HepG2 (cell line): ENCODE data around the gene IQCH. TPM values are rescaled to one million over a fixed set of nuclear protein-coding genes. Genes with fewer than 3 reads are reported as not detected.

Experiments
- ADNP ChIP-seq: sonication (generic); formaldehyde crosslinking; IDR thresholded peaks from 2 replicates; pipeline ENCODE4 v1.4.0; 2020; ENCODE audit warnings: missing genetic modification reagents
- ARHGAP35 ChIP-seq: sonication (generic); formaldehyde crosslinking; IDR thresholded peaks from 2 replicates; pipeline ENCODE4 v1.9.0; 2022; ENCODE audit warnings: mild to moderate bottlenecking, inconsistent platforms, moderate library complexity, missing genetic modification reagents, borderline replicate concordance
- BCL6 ChIP-seq: IDR thresholded peaks from 2 replicates; pipeline ENCODE4 v1.6.1; 2016; ENCODE audit warnings: missing genetic modification reagents, missing compliant biosample characterization
- EP300 ChIP-seq, 3 experiments: sonication (generic) in 1 of 3; formaldehyde crosslinking in 1 of 3; IDR thresholded peaks; 2 replicates each; pipeline versions ENCODE4 v1.5.1 to v1.6.1; 2011 to 2020; ENCODE audit warnings: low read depth in 2 of 3, low read length in 2 of 3, borderline replicate concordance in 1 of 3, improper control_type of control experiment in 1 of 3, mild to moderate bottlenecking in 1 of 3, missing genetic modification reagents in 1 of 3, moderate library complexity in 1 of 3
- FOXK2 ChIP-seq: fragments of 450-650 bp; IDR thresholded peaks from 2 replicates; pipeline ENCODE4 v1.6.1; 2016
- GFI1 ChIP-seq: sonication (generic); formaldehyde crosslinking; IDR thresholded peaks from 2 replicates; pipeline ENCODE4 v1.5.0; 2020; ENCODE audit warnings: missing genetic modification reagents, mild to moderate bottlenecking, borderline replicate concordance
- HOXA7 ChIP-seq: sonication (generic); formaldehyde crosslinking; IDR thresholded peaks from 2 replicates; pipeline ENCODE4 v1.8.1; 2022; ENCODE audit warnings: mild to moderate bottlenecking, missing genetic modification reagents, moderate library complexity
- IKZF4 ChIP-seq: sonication (generic); formaldehyde crosslinking; IDR thresholded peaks from 2 replicates; pipeline ENCODE4 v1.5.1; 2020; ENCODE audit warnings: borderline replicate concordance, mild to moderate bottlenecking, low read depth, missing genetic modification reagents; ENCODE audit errors: not compliant biosample characterization
- ISX ChIP-seq: sonication (generic); formaldehyde crosslinking; conservative IDR thresholded peaks from 2 replicates; pipeline ENCODE4 v1.5.0; 2020; ENCODE audit warnings: missing genetic modification reagents
- LCORL ChIP-seq, 2 experiments: fragments of 450-650 bp in 1 of 2; sonication (generic) in 1 of 2; formaldehyde crosslinking in 1 of 2; IDR thresholded peaks; 2 replicates each; pipeline versions ENCODE4 v1.5.0 to v1.6.1; 2017 to 2020; ENCODE audit warnings: antibody characterized with exemption in 1 of 2, missing genetic modification reagents in 1 of 2
- PRDM4 ChIP-seq: sonication (generic); formaldehyde crosslinking; IDR thresholded peaks from 2 replicates; pipeline ENCODE4 v1.9.0; 2021; ENCODE audit warnings: missing genetic modification reagents, borderline replicate concordance
- RCOR2 ChIP-seq: IDR thresholded peaks from 2 replicates; pipeline ENCODE4 v1.6.1; 2016; ENCODE audit warnings: missing biosample characterization, missing genetic modification reagents
- SP5 ChIP-seq: IDR thresholded peaks from 2 replicates; pipeline ENCODE4 v1.6.1; 2016; ENCODE audit warnings: low read depth, borderline replicate concordance
- TBL1XR1 ChIP-seq: fragments of 150-350 bp; IDR thresholded peaks from 2 replicates; pipeline ENCODE4 v1.6.1; 2014; ENCODE audit warnings: borderline replicate concordance, low read length; ENCODE audit not compliant: partially characterized antibody
- THYN1 ChIP-seq: sonication (generic); formaldehyde crosslinking; IDR thresholded peaks from 2 replicates; pipeline ENCODE4 v1.8.1; 2023; ENCODE audit warnings: low read depth, mild to moderate bottlenecking, moderate library complexity, missing genetic modification reagents, borderline replicate concordance
- ZMYM4 ChIP-seq: sonication (generic); formaldehyde crosslinking; IDR thresholded peaks from 2 replicates; pipeline ENCODE4 v1.8.1; 2023; ENCODE audit warnings: mild to moderate bottlenecking, missing genetic modification reagents
- ZNF205 ChIP-seq: IDR thresholded peaks from 2 replicates; pipeline ENCODE4 v1.6.1; 2018; ENCODE audit warnings: missing biosample characterization, missing genetic modification reagents
- ZNF30 ChIP-seq: sonication (generic); formaldehyde crosslinking; IDR thresholded peaks from 2 replicates; pipeline ENCODE4 v1.5.0; 2020; ENCODE audit warnings: mild to moderate bottlenecking, missing genetic modification reagents
- ZNF326 ChIP-seq: sonication (generic); formaldehyde crosslinking; IDR thresholded peaks from 2 replicates; pipeline ENCODE4 v1.4.0; 2020; ENCODE audit warnings: missing genetic modification reagents, borderline replicate concordance
- ZNF432 ChIP-seq: sonication (generic); formaldehyde crosslinking; IDR thresholded peaks from 2 replicates; pipeline ENCODE4 v1.5.0; 2020; ENCODE audit warnings: missing genetic modification reagents, mild to moderate bottlenecking, borderline replicate concordance
- ZNF543 ChIP-seq: sonication (generic); formaldehyde crosslinking; IDR thresholded peaks from 2 replicates; pipeline ENCODE4 v1.4.0; 2020; ENCODE audit warnings: mild to moderate bottlenecking, missing genetic modification reagents
- ZNF589 ChIP-seq: sonication (generic); formaldehyde crosslinking; conservative IDR thresholded peaks from 2 replicates; pipeline ENCODE4 v1.8.0; 2022; ENCODE audit warnings: mild to moderate bottlenecking, moderate library complexity, missing genetic modification reagents
- ZNF709 ChIP-seq: sonication (generic); formaldehyde crosslinking; IDR thresholded peaks from 2 replicates; pipeline ENCODE4 v1.5.0; 2020; ENCODE audit warnings: mild to moderate bottlenecking, missing genetic modification reagents
- ZSCAN22 ChIP-seq: sonication (generic); formaldehyde crosslinking; IDR thresholded peaks from 2 replicates; pipeline ENCODE4 v1.4.0; 2020; ENCODE audit warnings: mild to moderate bottlenecking, missing genetic modification reagents
- polyA plus RNA-seq, 8 experiments: library from polyadenylated mRNA; depleted of rRNA in 3 of 8; stranded (reverse) in 7 of 8; unstranded in 1 of 8; fragments of >200 nt; fragmentation: Illumina TruSeq in 4 of 8; extraction: Trizol in 4 of 8; gene quantifications; 2 replicates each; pipeline versions ENCODE4 v1.2.1 to v1.2.3, GENCODE V29; 2011 to 2016; ENCODE audit warnings: low read depth in 4 of 8, missing spikeins in 1 of 8, mixed read lengths in 1 of 8; ENCODE audit not compliant: insufficient read depth in 1 of 8
- total RNA-seq, 5 experiments: library from RNA; depleted of rRNA; stranded (reverse); fragments of >200 nt; fragmentation: Illumina TruSeq; extraction: Trizol; gene quantifications; 2 replicates each; pipeline ENCODE4 v1.2.3, GENCODE V29; 2016; ENCODE audit warnings: low read depth in 1 of 5
- TF ChIP-seq, protein P1 (sequence below): sonication (generic); formaldehyde crosslinking; IDR thresholded peaks from 2 replicates; pipeline ENCODE4 v1.4.0; 2020; ENCODE audit warnings: missing genetic modification reagents

IQCH gene
- total and polyA plus RNA-seq, 2 of the 13 experiments (the other 11 are each of a cell fraction or from before 2014, with no cell fraction given): 0.16 to 0.55 TPM

- TF ChIP-seq TBL1XR1 (no peak), ISX (CRISPR knock-in tag) (peak; percentile 73; the same call in 1 of the 2 replicates), ZNF709 (peak; percentile 90), ZNF326 (no peak), IKZF4 (CRISPR knock-in tag) (no peak), PRDM4 (CRISPR knock-in tag) (0 out of 2 replicates have a peak, but pooled peaks have one; percentile 35), ARHGAP35 (peak; percentile 91; the same call in 1 of the 2 replicates), THYN1 (CRISPR knock-in tag) (no peak; the same call in 1 of the 2 replicates), LCORL (IDR thresholded peaks at IDR 0.05) (no peak), LCORL (CRISPR knock-in tag; IDR thresholded peaks at IDR 0.05) (no peak; the same call in 1 of the 2 replicates), ZNF205 (CRISPR knock-in tag) (peak; percentile 79; the same call in 1 of the 2 replicates), ZMYM4 (CRISPR knock-in tag) (peak; percentile 81), ADNP (CRISPR knock-in tag) (peak; percentile 31; the same call in 1 of the 2 replicates), BCL6 (CRISPR knock-in tag) (peak; percentile 50; the same call in 1 of the 2 replicates), HOXA7 (CRISPR knock-in tag) (no peak), ZSCAN22 (CRISPR knock-in tag) (0 out of 2 replicates have a peak, but pooled peaks have one; percentile 59), ZNF30 (CRISPR knock-in tag) (0 out of 2 replicates have a peak, but pooled peaks have one; percentile 83), RCOR2 (CRISPR knock-in tag) (no peak), EP300 (IDR thresholded peaks at IDR 0.05; ENCODE audit: low read depth in 2 of 2, low read length in 2 of 2) (no peak), EP300 (CRISPR knock-in tag; IDR thresholded peaks at IDR 0.05; ENCODE audit: borderline replicate concordance) (peak; percentile 51; the same call in 1 of the 2 replicates), GFI1 (CRISPR knock-in tag) (no peak; the same call in 1 of the 2 replicates), ZNF589 (CRISPR knock-in tag) (peak; percentile 93), FOXK2 (no peak), ZNF543 (CRISPR knock-in tag) (peak; percentile 86), ZNF432 (CRISPR knock-in tag) (no peak), SP5 (CRISPR knock-in tag) (peak; percentile 61)
- TF ChIP-seq, protein P1, sequence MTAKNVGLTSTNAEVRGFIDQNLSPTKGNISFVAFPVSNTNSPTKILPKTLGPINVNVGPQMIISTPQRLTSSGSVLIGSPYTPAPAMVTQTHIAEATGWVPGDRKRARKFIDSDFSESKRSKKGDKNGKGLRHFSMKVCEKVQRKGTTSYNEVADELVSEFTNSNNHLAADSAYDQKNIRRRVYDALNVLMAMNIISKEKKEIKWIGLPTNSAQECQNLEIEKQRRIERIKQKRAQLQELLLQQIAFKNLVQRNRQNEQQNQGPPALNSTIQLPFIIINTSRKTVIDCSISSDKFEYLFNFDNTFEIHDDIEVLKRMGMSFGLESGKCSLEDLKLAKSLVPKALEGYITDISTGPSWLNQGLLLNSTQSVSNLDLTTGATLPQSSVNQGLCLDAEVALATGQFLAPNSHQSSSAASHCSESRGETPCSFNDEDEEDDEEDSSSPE (CRISPR knock-in tag): peak; percentile 84
Measured at GRCh38 chr15:67521029-67521782, 266.6 kb downstream of the IQCH start, which contains the start of gene C15orf61 (continued).
